ENCODE measurements around the gene ELMO1. TPM values are rescaled to one million over a fixed set of nuclear protein-coding genes. Genes with fewer than 3 reads are reported as not detected.
A peak's percentile ranks its signal among the peaks of the same experiment; 100 is the strongest.

Gene ELMO1
- total and polyA plus RNA-seq, 4 donors: 29.2 to 98.3 (median 86.8) TPM

- no CpG with 5 or more reads among the region's 1 CpG for WGBS (ENCODE audit: insufficient coverage)
- Histone ChIP-seq H3K9me3 (ENCODE audit: control insufficient read depth, insufficient read depth, low read length) (no peaks in the 10 kb centered on the region), H3K4me1 (ENCODE audit: control insufficient read depth, insufficient read depth, low read length) (peaks cover 5% of the 10 kb centered on the region), H3K27me3 (ENCODE audit: control insufficient read depth, insufficient read depth, low read length) (no peaks in the 10 kb centered on the region), H3K4me3 (ENCODE audit: low read depth, low read length) (no peak overlapping the region), H3K36me3 (ENCODE audit: control insufficient read depth, insufficient read depth, low read length) (no peaks in the 10 kb centered on the region), H3K27ac (ENCODE audit: low read depth, low read length) (no peak overlapping the region)
- no peak for DNase-seq (ENCODE audit: low read depth in 4 of 6, low spot score in 6 of 6)
Observed at GRCh38 chr7:37476428-37476827, 27.8 kb upstream of the ELMO1 start.

DNA sequence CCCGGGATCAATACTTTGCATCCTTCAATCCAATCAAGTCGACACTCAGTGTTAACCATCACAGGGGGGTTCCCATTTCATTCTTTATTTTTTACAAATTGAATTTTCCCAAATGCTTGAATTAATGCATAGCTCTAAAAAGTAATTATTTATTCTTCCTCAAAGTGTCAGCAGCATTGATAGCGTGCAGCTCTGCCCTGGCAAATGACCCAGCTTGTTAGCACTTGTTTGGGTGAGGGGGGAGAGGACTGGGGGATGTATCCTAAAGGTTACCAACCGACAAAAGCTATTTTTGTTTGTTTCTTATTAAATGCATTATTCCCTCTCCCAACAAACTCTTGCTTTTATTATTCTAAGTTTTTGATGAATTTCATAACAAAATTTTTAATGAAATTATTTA is 27.0 kb upstream of the ELMO1 start:
- no peak overlapping the region for H3K4me3 ChIP-seq (ENCODE audit: low read depth, low read length)
- H3K4me1 ChIP-seq (ENCODE audit: control insufficient read depth, insufficient read depth, low read length): no peaks in the 10 kb centered on the region
- WGBS (ENCODE audit: insufficient coverage): no CpG with 5 or more reads among the region's 4 CpGs
- H3K36me3 ChIP-seq (ENCODE audit: control insufficient read depth, insufficient read depth, low read length): no peaks in the 10 kb centered on the region
- no peaks in the 10 kb centered on the region for H3K27me3 ChIP-seq (ENCODE audit: control insufficient read depth, insufficient read depth, low read length)
- peak in 1 of 6 donors; percentile 59 for DNase-seq (ENCODE audit: low read depth in 4 of 6, low spot score in 6 of 6)
- no peaks in the 10 kb centered on the region for H3K9me3 ChIP-seq (ENCODE audit: control insufficient read depth, insufficient read depth, low read length)
- H3K27ac ChIP-seq (ENCODE audit: low read depth, low read length): no peak overlapping the region

DNA sequence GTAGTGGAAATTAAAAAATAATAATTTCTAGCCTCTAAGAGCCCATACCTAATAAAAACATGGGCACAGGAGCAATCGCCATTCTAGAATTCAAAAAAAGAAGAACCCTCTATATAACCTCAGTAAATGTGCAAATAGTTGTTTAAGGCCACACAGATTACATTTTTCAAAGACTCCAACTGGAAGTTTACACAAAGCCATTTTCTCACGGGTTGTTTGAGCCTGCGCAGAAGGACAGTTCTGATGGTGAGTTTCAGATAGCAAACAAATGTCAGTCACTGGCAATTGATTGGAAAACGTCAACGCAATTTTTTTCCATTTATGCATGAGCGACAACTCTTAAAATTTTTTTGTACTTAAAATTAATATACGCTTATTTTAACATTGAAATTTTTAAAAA is 23.0 kb upstream of the ELMO1 start:
- no peaks in the 10 kb centered on the region for H3K4me1 ChIP-seq (ENCODE audit: control insufficient read depth, insufficient read depth, low read length)
- H3K27me3 ChIP-seq (ENCODE audit: control insufficient read depth, insufficient read depth, low read length): no peaks in the 10 kb centered on the region
- WGBS (ENCODE audit: insufficient coverage): no CpG with 5 or more reads among the region's 7 CpGs
- H3K4me3 ChIP-seq (ENCODE audit: low read depth, low read length): no peak overlapping the region
- DNase-seq (ENCODE audit: low read depth in 4 of 6, low spot score in 6 of 6): no peak
- H3K27ac ChIP-seq (ENCODE audit: low read depth, low read length): no peak overlapping the region
- no peaks in the 10 kb centered on the region for H3K36me3 ChIP-seq (ENCODE audit: control insufficient read depth, insufficient read depth, low read length)
- no peaks in the 10 kb centered on the region for H3K9me3 ChIP-seq (ENCODE audit: control insufficient read depth, insufficient read depth, low read length)

DNA sequence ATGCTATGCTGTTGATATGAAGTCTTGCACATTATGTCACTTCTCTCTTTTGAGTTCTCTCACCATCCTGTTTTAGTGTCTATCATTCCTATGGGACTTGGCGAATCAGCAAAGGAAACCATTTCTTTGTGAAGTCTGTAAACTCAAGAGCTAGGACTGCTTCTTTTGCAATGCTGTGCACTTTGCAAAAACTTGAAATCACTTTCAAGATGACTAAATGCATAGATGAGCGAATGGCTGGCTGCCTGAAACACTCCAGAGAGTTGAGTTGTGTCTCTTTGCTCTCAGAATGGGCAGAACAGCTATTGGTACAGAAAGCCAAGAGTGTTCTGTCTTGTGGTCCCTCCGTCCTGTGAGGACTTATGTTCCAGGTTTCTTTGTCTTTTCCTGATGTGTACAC is 18.3 kb upstream of the ELMO1 start:
- Histone ChIP-seq H3K9me3 (ENCODE audit: control insufficient read depth, insufficient read depth, low read length) (no peaks in the 10 kb centered on the region), H3K4me1 (ENCODE audit: control insufficient read depth, insufficient read depth, low read length) (no peaks in the 10 kb centered on the region), H3K27me3 (ENCODE audit: control insufficient read depth, insufficient read depth, low read length) (no peaks in the 10 kb centered on the region), H3K36me3 (ENCODE audit: control insufficient read depth, insufficient read depth, low read length) (no peaks in the 10 kb centered on the region), H3K27ac (ENCODE audit: low read depth, low read length) (no peak overlapping the region), H3K4me3 (ENCODE audit: low read depth, low read length) (no peak overlapping the region)
- no peak for DNase-seq (ENCODE audit: low read depth in 4 of 6, low spot score in 6 of 6)
- 91% methylated on average over 2 of the region's 3 CpGs for WGBS (ENCODE audit: insufficient coverage)

GRCh38 chr7:37462138-37462537 is 13.5 kb upstream of the ELMO1 start:
- WGBS (ENCODE audit: insufficient coverage): 83% methylated on average over 1 of the region's 1 CpG
- no peaks in the 10 kb centered on the region for H3K27me3 ChIP-seq (ENCODE audit: control insufficient read depth, insufficient read depth, low read length)
- no peak overlapping the region for H3K27ac ChIP-seq (ENCODE audit: low read depth, low read length)

DNA sequence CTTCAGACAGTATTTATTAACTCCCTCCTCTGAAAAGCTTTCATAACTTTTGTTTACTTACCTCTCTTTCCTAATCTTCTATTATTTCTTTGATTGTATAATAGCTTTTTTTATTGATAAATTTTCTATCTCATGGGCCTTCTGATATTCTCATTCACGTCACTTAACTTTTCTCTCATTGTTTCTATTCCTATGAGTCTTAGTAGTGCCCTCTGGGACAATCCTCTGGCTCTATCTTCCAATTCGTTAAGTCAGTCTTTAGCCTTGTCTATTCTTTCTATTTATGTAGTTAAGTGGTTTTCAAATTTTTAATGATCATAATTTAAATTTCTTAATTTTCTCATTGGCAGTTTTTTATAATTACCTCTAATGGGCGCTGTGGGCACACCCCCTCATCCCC is 6.4 kb upstream of the ELMO1 start:
- no peaks in the 10 kb centered on the region for H3K9me3 ChIP-seq (ENCODE audit: control insufficient read depth, insufficient read depth, low read length)
- no peak overlapping the region for H3K4me3 ChIP-seq (ENCODE audit: low read depth, low read length)
- H3K27me3 ChIP-seq (ENCODE audit: control insufficient read depth, insufficient read depth, low read length): no peaks in the 10 kb centered on the region
- no peak overlapping the region for H3K27ac ChIP-seq (ENCODE audit: low read depth, low read length)
- no peaks in the 10 kb centered on the region for H3K4me1 ChIP-seq (ENCODE audit: control insufficient read depth, insufficient read depth, low read length)
- no peak for DNase-seq (ENCODE audit: low read depth in 4 of 6, low spot score in 6 of 6)
- WGBS (ENCODE audit: insufficient coverage): 100% methylated on average over 1 of the region's 3 CpGs
- no peaks in the 10 kb centered on the region for H3K36me3 ChIP-seq (ENCODE audit: control insufficient read depth, insufficient read depth, low read length)

More at GRCh38 chr7:37462138-37462537, 13.5 kb upstream of the ELMO1 start:
- Histone ChIP-seq H3K4me3 (ENCODE audit: low read depth, low read length) (no peak overlapping the region), H3K4me1 (ENCODE audit: control insufficient read depth, insufficient read depth, low read length) (no peaks in the 10 kb centered on the region), H3K9me3 (ENCODE audit: control insufficient read depth, insufficient read depth, low read length) (no peaks in the 10 kb centered on the region), H3K36me3 (ENCODE audit: control insufficient read depth, insufficient read depth, low read length) (no peaks in the 10 kb centered on the region)
- no peak for DNase-seq (ENCODE audit: low read depth in 4 of 6, low spot score in 6 of 6)

DNA sequence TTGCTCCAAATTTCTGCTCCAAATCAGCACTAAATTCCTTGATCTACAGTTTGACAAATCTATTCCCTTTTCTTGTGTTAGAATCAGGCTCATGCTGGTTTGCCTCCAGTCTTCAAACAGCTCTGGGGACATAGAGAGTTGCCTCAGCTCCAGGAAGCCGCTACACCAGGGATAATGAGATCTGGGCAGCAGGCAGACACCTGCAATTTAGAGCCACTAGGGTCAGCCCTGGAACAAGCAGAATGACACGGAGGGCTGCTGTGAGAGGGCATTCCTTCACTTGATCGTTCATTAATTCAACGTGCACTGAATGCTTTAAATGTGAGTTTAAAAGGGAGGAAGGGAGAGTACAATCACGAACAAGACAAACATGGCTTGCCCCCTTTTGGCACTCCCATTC is 3.7 kb upstream of the ELMO1 start:
- Histone ChIP-seq H3K4me1 (ENCODE audit: control insufficient read depth, insufficient read depth, low read length) (peaks cover 13% of the 10 kb centered on the region), H3K9me3 (ENCODE audit: control insufficient read depth, insufficient read depth, low read length) (no peaks in the 10 kb centered on the region), H3K4me3 (ENCODE audit: low read depth, low read length) (no peak overlapping the region), H3K36me3 (ENCODE audit: control insufficient read depth, insufficient read depth, low read length) (no peaks in the 10 kb centered on the region), H3K27me3 (ENCODE audit: control insufficient read depth, insufficient read depth, low read length) (peaks cover 3% of the 10 kb centered on the region), H3K27ac (ENCODE audit: low read depth, low read length) (no peak overlapping the region)
- peak in 1 of 6 donors; percentile 19 for DNase-seq (ENCODE audit: low read depth in 4 of 6, low spot score in 6 of 6)
- WGBS (ENCODE audit: insufficient coverage): 60% methylated on average over 1 of the region's 5 CpGs

- H3K27ac ChIP-seq (ENCODE audit: low read depth, low read length): no peak overlapping the region
- H3K4me3 ChIP-seq (ENCODE audit: low read depth, low read length): no peak overlapping the region
- H3K36me3 ChIP-seq (ENCODE audit: control insufficient read depth, insufficient read depth, low read length): no peaks in the 10 kb centered on the region
- WGBS (ENCODE audit: insufficient coverage): no CpG with 5 or more reads among the region's 3 CpGs
- peaks cover 18% of the 10 kb centered on the region for H3K4me1 ChIP-seq (ENCODE audit: control insufficient read depth, insufficient read depth, low read length)
- H3K27me3 ChIP-seq (ENCODE audit: control insufficient read depth, insufficient read depth, low read length): peaks cover 3% of the 10 kb centered on the region
- DNase-seq (ENCODE audit: low read depth in 4 of 6, low spot score in 6 of 6): no peak
- H3K9me3 ChIP-seq (ENCODE audit: control insufficient read depth, insufficient read depth, low read length): no peaks in the 10 kb centered on the region
Observed at GRCh38 chr7:37450035-37450434, 1.4 kb upstream of the ELMO1 start.

GRCh38 chr7:37449621-37450020 is 957 bp upstream of the ELMO1 start:
- peaks cover 3% of the 10 kb centered on the region for H3K27me3 ChIP-seq (ENCODE audit: control insufficient read depth, insufficient read depth, low read length)
- H3K9me3 ChIP-seq (ENCODE audit: control insufficient read depth, insufficient read depth, low read length): no peaks in the 10 kb centered on the region
- WGBS (ENCODE audit: insufficient coverage): no CpG with 5 or more reads among the region's 5 CpGs
- peak overlapping the region; percentile 88 for H3K4me3 ChIP-seq (ENCODE audit: low read depth, low read length)
- no peaks in the 10 kb centered on the region for H3K36me3 ChIP-seq (ENCODE audit: control insufficient read depth, insufficient read depth, low read length)
- peaks cover 18% of the 10 kb centered on the region for H3K4me1 ChIP-seq (ENCODE audit: control insufficient read depth, insufficient read depth, low read length)
- DNase-seq (ENCODE audit: low read depth in 4 of 6, low spot score in 6 of 6): no peak
- no peak overlapping the region for H3K27ac ChIP-seq (ENCODE audit: low read depth, low read length)

GRCh38 chr7:37448011-37448635 is 541 bp downstream of the ELMO1 start:
- peak in 4 of 6 donors; percentile 20 to 69 (median 40) for DNase-seq (ENCODE audit: low read depth in 4 of 6, low spot score in 6 of 6)
- H3K9me3 ChIP-seq (ENCODE audit: control insufficient read depth, insufficient read depth, low read length): no peaks in the 10 kb centered on the region
- no peaks in the 10 kb centered on the region for H3K36me3 ChIP-seq (ENCODE audit: control insufficient read depth, insufficient read depth, low read length)
- peak overlapping the region; percentile 84 for H3K27ac ChIP-seq (ENCODE audit: low read depth, low read length)
- H3K4me3 ChIP-seq (ENCODE audit: low read depth, low read length): peak overlapping the region; percentile 88
- peaks cover 3% of the 10 kb centered on the region for H3K27me3 ChIP-seq (ENCODE audit: control insufficient read depth, insufficient read depth, low read length)
- under 1% methylated on average over 63 of the region's 63 CpGs for WGBS (ENCODE audit: insufficient coverage)
- peaks cover 18% of the 10 kb centered on the region for H3K4me1 ChIP-seq (ENCODE audit: control insufficient read depth, insufficient read depth, low read length)
